Testis (tissue), 2 donors: ENCODE results near the gene ING5.

Experiments
- CTCF ChIP-seq, 3 experiments: fragments of 450-650 bp in 2 of 3; fragments of 200-600 bp in 1 of 3; sonication (generic) in 1 of 3; IDR thresholded peaks; one replicate each; pipeline ENCODE4 v1.5.1; 2016 to 2019; ENCODE audit warnings: antibody characterized with exemption in 3 of 3, mild to moderate bottlenecking in 2 of 3, moderate library complexity in 1 of 3
- POLR2A ChIP-seq: fragments of 450-650 bp; IDR thresholded peaks from one replicate; pipeline ENCODE4 v1.6.1; 2017; ENCODE audit warnings: antibody characterized with exemption, mild to moderate bottlenecking, moderate library complexity

- TF ChIP-seq CTCF (IDR thresholded peaks at IDR 0.05) (no peak), POLR2A (no peak)
Measured at GRCh38 chr2:241677392-241677791, 24.4 kb upstream of the ING5 start.
